HG03045 (cell line): ENCODE results near the gene MACROD1.
"Not testable (repeated sequence)": the region's sequence is repeated elsewhere in the genome, so short reads cannot be mapped to it uniquely, and the experiment has no call there.

Experiments used
- ATAC-seq: cut with Tn5 transposase; IDR thresholded peaks from one replicate; pipeline ENCODE4 v1.9.1; 2021; ENCODE audit warnings: mild to moderate bottlenecking, moderate library complexity; ENCODE audit not compliant: unreplicated experiment

Gene MACROD1

GRCh38 chr11:63973912-63974258 is 192.0 kb downstream of the MACROD1 start:
- ATAC-seq = not testable (repeated sequence)

GRCh38 chr11:63970902-63971301 is 195.0 kb downstream of the MACROD1 start:
- ATAC-seq = no peak

- ATAC-seq = no peak
Observed at GRCh38 chr11:63969461-63969860, 196.5 kb downstream of the MACROD1 start.

- ATAC-seq = no peak
Observed at GRCh38 chr11:63966444-63966843, 199.5 kb downstream of the MACROD1 start.

- ATAC-seq = not testable (repeated sequence)
Observed at GRCh38 chr11:63963895-63964294, 202.0 kb downstream of the MACROD1 start.

GRCh38 chr11:63961608-63962412 is 204.1 kb downstream of the MACROD1 start:
- ATAC-seq = no peak

GRCh38 chr11:63958008-63958407 is 207.9 kb downstream of the MACROD1 start:
- no peak for ATAC-seq

GRCh38 chr11:63952570-63952969 is 213.3 kb downstream of the MACROD1 start:
- no peak for ATAC-seq

GRCh38 chr11:63951779-63952536 is 214.0 kb downstream of the MACROD1 start:
- no peak for ATAC-seq
